Retina (tissue), 1 donor: ENCODE data around the gene NGEF.
"Not testable (repeated sequence)": the region's sequence is repeated elsewhere in the genome, so short reads cannot be mapped to it uniquely, and the experiment has no call there.

Source experiments
- DNase-seq: peaks from one replicate; pipeline ENCODE4 v3.0.0-alpha.2; 2016

NGEF gene

DNA sequence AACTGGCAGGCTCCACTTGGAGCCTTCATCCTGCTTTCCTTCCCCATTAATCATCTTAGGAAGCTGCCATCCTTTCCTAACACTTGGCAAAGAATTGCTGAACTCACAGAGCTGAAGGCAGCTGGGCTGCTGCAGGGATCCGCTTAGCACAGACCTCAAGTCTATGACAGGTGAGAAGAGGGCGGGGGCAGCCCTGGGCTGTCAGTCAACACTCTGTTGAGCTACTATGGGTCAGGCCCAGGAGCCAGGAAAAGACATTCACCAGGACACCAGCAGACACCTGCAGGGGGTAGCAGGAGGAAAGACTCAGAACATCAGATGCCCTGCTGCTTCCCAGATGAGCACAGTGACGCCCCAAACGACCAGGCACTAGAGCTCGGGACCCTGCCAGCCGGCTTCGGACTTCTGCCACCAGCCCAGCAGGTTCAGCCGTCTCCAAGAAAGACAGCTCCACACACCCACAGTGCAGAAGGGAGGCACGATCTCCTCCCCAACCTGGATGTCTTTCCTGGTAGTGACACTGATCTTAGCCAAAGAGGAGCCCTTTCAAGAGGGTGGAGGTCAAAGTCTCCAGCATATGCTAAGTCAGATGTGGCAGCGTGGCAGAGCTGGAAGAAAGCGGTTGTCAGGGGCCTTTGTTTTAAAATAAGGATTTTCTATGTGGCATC, 87.8 kb downstream of the NGEF start:
- DNase-seq = peak; percentile 49

GRCh38 chr2:232924433-232924832, 88.6 kb downstream of the NGEF start:
- DNase-seq = no peak

- DNase-seq = no peak
Measured at GRCh38 chr2:232920760-232921159, 92.3 kb downstream of the NGEF start.

- DNase-seq = no peak
Measured at GRCh38 chr2:232920055-232920454, 93.0 kb downstream of the NGEF start.

GRCh38 chr2:232919141-232919540, 93.9 kb downstream of the NGEF start:
- no peak for DNase-seq

GRCh38 chr2:232913903-232914302, 99.2 kb downstream of the NGEF start:
- DNase-seq = no peak

- no peak for DNase-seq
Measured at GRCh38 chr2:232911712-232912277, 101.3 kb downstream of the NGEF start.

GRCh38 chr2:232910376-232910775, 102.7 kb downstream of the NGEF start:
- DNase-seq = no peak

- no peak for DNase-seq
Measured at GRCh38 chr2:232908695-232909094, 104.4 kb downstream of the NGEF start.

- not testable (repeated sequence) for DNase-seq
Measured at GRCh38 chr2:232907718-232908085, 105.4 kb downstream of the NGEF start.

DNA sequence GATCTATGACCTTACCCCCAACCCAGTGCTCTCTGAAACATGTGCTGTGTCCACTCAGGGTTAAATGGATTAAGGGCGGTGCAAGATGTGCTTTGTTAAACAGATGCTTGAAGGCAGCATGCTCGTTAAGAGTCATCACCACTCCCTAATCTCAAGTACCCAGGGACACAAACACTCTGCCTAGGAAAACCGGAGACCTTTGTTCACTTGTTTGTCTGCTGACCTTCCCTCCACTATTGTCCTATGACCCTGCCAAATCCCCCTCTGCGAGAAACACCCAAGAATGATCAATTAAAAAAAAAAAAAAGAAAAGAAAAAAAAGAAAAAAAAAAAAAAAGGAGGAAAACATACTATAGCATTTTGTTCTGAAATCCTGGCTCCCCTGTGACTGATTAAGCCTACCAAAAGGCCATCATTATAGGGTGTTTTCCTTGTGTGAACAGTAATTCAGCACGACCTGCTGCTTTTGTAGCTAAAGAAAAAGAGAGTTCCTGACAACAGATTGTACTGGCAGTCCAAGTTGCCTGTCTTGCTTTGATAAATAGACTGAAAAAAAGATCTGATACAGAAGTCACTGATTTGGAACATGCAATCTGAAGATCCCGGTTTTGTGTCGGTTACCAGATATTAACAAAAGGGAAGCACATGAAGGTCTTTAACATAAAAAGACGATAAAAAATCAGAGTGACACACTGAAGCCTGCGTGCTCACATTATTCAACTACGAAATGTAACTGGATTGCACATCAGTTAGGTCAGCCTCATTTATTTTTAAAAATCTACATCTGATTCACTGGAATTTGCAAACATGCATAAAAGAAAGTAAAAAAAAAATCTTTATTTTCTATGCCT, 106.0 kb downstream of the NGEF start:
- peak; percentile 32 for DNase-seq

DNA sequence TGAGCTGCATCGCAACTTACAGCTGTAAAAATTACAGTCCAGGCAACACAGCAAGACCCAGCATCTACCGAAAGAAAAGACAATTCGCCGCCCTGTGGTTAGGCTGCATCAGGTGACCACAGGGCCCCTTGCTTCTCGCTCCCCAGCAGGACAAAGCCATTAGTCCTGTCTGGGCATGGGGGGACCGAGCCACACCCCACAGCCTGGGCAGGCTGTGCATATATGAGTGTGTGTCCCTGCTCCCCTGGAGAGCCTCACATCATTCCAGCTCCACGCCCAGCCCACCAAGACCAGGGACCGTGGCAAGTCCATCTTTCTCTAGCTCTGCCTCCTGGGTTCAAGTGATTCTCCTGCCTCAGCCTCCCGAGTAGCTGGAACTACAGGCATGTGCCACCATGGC, 109.1 kb downstream of the NGEF start:
- DNase-seq = no peak

DNA sequence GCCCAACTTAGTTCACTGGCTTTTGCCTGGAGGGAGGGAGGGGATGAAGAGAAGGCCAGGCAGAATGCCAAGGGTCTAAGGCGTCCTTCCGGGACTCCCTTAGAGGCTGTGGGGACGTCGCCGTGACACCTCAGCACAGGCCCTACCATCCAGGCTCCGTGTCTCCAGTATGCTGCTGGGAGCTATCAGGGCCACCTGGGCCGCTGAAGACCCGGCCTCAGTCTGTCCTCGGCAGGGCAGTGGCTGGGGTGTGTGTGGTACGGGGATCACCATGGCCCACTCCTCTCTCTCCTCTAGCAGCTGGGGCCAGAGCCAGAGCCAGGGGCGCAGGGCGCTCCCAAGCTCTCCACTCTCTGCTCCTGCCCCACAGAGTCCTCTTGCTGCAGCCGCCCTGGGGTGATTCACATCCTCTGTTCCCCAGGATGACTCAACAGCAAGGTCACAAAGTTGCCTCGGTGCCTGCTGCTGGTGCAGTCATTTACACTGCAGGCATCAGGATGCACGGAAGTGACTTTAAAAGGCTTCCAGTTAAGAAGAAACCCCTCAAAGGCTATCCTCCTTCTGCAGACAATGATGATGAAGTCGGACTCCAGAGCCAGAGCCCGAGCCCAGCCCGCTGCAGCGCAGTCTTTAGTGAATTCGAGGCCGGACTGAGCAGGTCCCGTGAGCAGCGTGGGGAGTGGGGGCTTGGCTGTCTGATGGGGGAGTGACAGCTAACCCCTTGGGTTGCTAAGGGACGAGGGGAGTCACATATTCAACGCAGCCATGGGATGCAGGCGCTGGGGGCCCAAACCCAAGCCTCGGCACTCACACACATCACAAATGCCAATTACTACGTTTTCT, 111.1 kb downstream of the NGEF start:
- no peak for DNase-seq

GRCh38 chr2:232900811-232901735, 112.0 kb downstream of the NGEF start:
- DNase-seq = peak; percentile 36

DNA sequence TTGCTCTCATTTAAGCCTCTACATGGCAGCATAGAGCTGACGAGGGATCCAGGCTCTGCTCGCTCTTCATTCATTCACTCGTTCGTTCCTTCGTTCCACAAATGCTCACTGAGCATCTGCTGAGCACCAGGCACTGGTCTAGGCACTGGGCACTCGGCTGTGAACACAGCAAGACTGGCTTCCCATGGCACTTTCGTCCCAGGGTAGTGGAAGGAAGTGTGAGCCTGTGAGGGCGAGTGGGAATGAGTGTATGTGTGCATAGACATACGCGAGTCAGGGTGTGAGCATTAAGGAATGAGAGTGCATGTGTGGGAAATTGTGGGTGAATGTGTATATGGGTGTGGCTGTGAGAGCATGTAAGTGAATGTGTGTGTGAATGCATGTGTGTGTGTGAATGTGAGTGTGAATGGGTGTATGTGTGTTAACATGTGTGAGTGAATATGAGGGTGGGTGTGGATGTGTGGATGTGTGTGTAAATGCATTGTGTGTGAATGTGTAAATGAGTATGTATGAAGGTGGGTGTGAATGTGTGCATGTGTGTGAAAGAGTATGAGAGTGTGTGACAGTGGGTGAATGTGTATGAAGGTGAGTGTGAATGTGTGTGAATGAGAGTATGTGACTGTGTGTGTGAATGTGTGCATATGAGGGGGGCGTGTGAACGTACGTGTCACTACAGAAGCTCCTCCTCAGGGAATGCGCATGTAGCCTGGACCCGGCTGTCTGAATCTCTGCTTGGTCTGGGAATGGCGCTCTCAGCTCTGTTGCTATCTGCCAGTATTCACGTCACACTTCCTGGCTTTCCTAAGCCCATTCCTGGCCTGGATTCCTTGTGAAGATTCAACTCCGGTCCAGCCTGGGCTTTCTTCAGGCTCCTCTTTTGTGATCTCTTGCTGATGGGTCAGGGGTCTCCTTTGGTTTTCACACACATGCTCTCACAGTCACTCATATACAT, 114.2 kb downstream of the NGEF start:
- DNase-seq = no peak

DNA sequence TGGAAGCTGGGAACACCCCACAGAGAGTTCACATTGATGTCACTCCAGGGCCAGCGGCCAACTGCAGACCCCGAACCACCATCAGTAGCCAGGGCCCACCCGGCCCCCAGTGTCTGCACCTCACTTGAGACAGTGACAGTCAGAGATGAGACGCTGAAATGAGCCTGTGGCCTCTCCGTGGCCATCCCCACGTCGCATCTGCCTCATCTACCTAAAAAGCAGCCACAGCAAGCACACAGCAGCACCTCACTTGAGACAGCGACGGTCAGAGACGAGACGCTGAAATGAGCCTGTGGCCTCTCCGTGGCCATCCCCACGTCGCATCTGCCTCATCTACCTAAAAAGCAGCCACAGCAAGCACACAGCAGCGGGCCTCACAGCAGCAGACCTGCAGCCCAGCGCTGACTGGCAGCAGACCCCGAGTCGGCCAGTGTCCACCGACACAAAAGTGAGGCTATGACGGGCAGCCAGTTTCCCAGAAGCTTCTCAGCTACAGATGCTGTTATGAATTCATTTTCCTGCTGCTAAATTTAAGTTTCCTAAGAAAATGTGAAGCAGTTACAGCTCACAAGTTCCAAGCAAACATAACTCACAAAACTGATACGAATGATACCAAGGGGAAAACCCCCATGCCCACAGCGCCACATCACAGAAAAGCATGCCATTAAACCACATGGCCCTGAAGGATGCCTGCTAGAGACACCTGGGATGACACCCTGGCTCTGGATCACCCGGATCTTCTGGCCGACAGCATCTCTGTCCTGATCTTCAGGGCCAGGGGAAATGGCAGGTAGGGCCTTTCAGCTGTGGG, 115.3 kb downstream of the NGEF start:
- no peak for DNase-seq

DNA sequence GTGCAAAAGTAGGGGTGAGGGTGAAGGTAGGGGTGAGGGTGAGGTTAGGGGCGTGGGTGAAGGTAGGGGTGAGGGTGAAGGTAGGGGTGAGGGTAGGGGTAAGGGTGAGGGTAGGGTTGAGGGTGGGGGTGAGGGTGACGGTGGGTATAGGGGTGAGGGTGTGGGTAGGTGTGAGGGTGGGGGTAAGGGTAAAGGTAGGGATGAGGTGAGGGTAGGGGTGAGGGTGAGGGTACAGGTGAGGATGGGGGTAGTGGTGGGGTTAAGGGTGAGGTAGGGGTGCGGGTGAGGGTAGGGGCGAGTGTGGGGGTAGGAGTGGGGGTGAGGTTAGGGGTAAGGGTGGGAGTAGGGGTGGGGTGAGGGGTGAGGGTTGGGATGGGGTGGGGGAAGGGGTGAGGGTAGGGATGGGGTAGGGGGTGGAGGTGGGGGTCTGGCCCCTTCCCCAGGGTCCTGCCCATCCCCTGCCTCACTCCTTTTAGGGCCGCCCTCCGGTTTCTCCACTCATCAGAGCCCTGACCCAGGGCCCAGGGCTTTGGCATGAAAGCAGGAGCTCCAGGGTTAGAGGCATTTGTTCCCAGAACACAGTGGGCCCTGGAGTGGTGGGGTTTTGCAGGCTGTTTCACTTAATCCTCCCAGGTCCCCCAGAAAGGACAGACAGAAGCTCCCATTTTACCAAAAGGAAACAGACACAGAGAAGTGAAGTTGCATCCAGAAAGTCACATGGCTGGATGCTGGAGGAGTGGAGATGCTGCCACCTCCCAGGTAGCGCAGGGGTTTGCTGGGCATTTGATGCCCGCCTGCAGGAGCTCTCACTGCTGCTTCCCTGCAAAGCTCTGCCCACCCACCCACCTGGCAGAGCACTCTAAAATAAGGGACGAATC, 116.1 kb downstream of the NGEF start:
- no peak for DNase-seq

- DNase-seq = no peak
Measured at GRCh38 chr2:232896111-232896510, 116.9 kb downstream of the NGEF start.

- no peak for DNase-seq
Measured at GRCh38 chr2:232894746-232895145, 118.3 kb downstream of the NGEF start.
